Pancreas (tissue), 10 donors: ENCODE measurements around the gene LMF1. TPM values are rescaled to one million over a fixed set of nuclear protein-coding genes. Genes with fewer than 3 reads are reported as not detected.
"Not testable (repeated sequence)": the region's sequence is repeated elsewhere in the genome, so short reads cannot be mapped to it uniquely, and the experiment has no call there.

Source experiments
- ATAC-seq, 4 donors: fragments of 200-7000 bp; cut with Tn5 transposase; one replicate each; pipeline versions ENCODE4 v1.8.0 to v1.9.1; 2020; ENCODE audit warnings: mild to moderate bottlenecking in 4 of 4, moderate library complexity in 4 of 4
- DNase-seq, 6 donors: peaks; one replicate each; pipeline ENCODE4 v3.0.0-alpha.2; 2020
- FAIRE-seq: peaks from 2 replicates; lab custom pipeline; 2012; peaks lifted over from hg19 to GRCh38; lab: Jason Lieb, UNC
- H3K27ac ChIP-seq, 4 donors: fragments of 200-600 bp; sonication (generic); 1 replicate in 3 of 4; 2 replicates in 1 of 4; pipeline versions ENCODE4 v1.5.0 to v1.8.0; 2020
- H3K27me3 ChIP-seq, 4 donors: fragments of 200-600 bp; one replicate each; pipeline ENCODE4 v1.8.0; 2021
- H3K36me3 ChIP-seq, 3 donors: fragments of 200-600 bp; sonication (generic) in 1 of 3; one replicate each; pipeline versions ENCODE4 v1.5.0 to v1.8.0; 2020 to 2021
- H3K4me1 ChIP-seq, 3 donors: fragments of 200-600 bp; one replicate each; pipeline ENCODE4 v1.8.0; 2021
- H3K4me3 ChIP-seq, 4 donors: fragments of 200-600 bp; sonication (generic) in 2 of 4; one replicate each; pipeline versions ENCODE4 v1.5.0 to v1.8.0; 2020 to 2021
- H3K9me3 ChIP-seq, 4 donors: fragments of 200-600 bp; one replicate each; pipeline ENCODE4 v1.8.0; 2021
- WGBS, 2 donors: extraction: QIAGEN DNeasy Blood & Tissue Kit; methylation state at CpG; one replicate each; pipeline ENCODE4 v1.1.7; 2013; 5-methylcytosine and 5-hydroxymethylcytosine counted together
- intact Hi-C, 3 donors: fragments of 100-400 bp; cut with DNase I; formaldehyde crosslinking; loops; one replicate each; pipeline versions ENCODE4 v1.11.1 to v1.14.2; 2022
- polyA plus RNA-seq, 2 donors: library from polyadenylated mRNA; stranded (reverse); fragments of 200-250 nt; gene quantifications; one replicate each; pipeline ENCODE4 v1.2.3, GENCODE V29; 2013
- total RNA-seq, 6 donors: library from RNA; stranded (reverse); fragmentation: NEBNext Ultra II Directional in 4 of 6; extraction: Animal tissue kit (Norgen Biotek cat#: 25700) in 4 of 6; gene quantifications; one replicate each; pipeline versions ENCODE4 v1.2.1 to v1.2.4, GENCODE V29; 2021 to 2023
- TF ChIP-seq, protein P1 (sequence below), 4 donors: fragments of 200-600 bp; sonication (generic) in 3 of 4; IDR thresholded peaks; one replicate each; pipeline versions ENCODE4 v1.5.0 to v1.8.0; 2021; ENCODE audit warnings: antibody characterized with exemption in 4 of 4
- donor health status: healthy with polysubstance abuse.
- donor health status: DM: no; HTN: no; CAD: no; lungs with moderate emphysema.
- donor health status: DM: no; HTN: no; CAD: no.
- donor health status: control.
- donor health status: control.
- donor health status: Bipolar disorder and iron deficiency.
- donor health status: DM: yes; HTN: yes; CAD: no.
- donor health status: DM: no; HTN: no; CAD: no.
- donor health status: DM: no; HTN: no; CAD: no.
- donor health status: DM: yes; HTN: yes; CAD: no.

The LMF1 gene
- total and polyA plus RNA-seq, 8 donors, result 9.3 to 64.6 (median 15.7) TPM

DNA sequence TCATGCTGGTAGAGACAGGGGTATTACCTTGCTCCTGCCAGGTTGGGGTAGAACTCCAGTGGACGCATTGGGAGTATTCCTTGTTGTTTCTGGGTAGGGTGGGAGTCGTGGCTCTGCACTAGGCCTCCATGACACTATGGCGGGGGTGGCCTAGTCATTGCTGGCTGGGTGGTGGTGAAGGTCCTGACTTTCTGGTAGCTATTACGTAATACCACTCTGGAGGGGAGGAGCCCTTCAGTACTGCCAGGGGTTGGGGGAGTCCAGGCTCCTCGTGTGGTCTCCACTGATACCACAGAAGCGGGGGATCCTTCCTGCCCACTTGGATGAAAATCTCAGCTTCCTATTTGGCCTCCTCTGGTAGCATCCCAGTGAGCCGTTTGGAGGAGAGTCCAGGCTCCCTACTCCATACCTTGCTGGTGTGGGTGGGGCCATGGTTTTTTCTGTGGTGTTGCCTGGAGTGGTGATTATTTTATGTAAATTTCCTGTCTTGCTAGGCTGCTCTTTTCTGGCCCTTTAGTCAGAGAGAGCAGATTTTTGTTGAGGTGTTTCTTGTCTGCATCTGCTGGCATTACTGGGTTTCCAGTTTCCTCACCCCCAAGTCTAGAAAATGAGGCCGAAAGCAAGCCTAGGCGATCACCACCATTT is 104.4 kb downstream of the LMF1 start:
- H3K27ac ChIP-seq, result no peak overlapping the region
- H3K4me1 ChIP-seq, result no peaks in the 10 kb centered on the region
- intact Hi-C loops, result no loop called here
- 91 to 95% methylated on average over 9 of the region's 9 CpGs for WGBS, 2 donors
- TF ChIP-seq, protein P1, sequence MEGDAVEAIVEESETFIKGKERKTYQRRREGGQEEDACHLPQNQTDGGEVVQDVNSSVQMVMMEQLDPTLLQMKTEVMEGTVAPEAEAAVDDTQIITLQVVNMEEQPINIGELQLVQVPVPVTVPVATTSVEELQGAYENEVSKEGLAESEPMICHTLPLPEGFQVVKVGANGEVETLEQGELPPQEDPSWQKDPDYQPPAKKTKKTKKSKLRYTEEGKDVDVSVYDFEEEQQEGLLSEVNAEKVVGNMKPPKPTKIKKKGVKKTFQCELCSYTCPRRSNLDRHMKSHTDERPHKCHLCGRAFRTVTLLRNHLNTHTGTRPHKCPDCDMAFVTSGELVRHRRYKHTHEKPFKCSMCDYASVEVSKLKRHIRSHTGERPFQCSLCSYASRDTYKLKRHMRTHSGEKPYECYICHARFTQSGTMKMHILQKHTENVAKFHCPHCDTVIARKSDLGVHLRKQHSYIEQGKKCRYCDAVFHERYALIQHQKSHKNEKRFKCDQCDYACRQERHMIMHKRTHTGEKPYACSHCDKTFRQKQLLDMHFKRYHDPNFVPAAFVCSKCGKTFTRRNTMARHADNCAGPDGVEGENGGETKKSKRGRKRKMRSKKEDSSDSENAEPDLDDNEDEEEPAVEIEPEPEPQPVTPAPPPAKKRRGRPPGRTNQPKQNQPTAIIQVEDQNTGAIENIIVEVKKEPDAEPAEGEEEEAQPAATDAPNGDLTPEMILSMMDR (IDR thresholded peaks at IDR 0.05), result no peak
- peak in 1 of 6 donors; percentile 18 for DNase-seq
- no peak for FAIRE-seq
- no peaks in the 10 kb centered on the region for H3K9me3 ChIP-seq
- H3K27me3 ChIP-seq, result no peaks in the 10 kb centered on the region
- no peak for ATAC-seq
- no peak overlapping the region for H3K4me3 ChIP-seq
- no peaks in the 10 kb centered on the region for H3K36me3 ChIP-seq

DNA sequence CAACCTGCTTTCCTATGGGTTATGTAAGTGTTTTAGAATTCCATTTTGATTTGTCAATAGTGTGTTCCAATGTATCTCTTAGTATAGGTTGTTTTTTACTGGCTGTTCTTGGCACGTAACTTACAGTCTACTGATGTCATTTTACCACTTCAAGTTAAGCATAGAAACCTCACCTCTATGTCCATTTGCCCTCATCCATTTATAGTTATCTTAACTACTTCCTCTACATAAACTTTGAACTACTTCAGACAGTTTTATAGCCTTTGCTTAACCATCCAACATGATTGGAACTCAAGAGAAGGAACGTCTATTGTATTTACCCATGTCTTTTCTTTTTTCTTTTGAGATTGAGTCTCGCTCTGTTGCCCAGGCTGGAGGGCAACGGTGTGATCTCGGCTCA is 105.8 kb downstream of the LMF1 start:
- intact Hi-C loops, result no loop called here
- no peak for FAIRE-seq
- 92% methylated on average over 5 of the region's 5 CpGs for WGBS, 2 donors

DNA sequence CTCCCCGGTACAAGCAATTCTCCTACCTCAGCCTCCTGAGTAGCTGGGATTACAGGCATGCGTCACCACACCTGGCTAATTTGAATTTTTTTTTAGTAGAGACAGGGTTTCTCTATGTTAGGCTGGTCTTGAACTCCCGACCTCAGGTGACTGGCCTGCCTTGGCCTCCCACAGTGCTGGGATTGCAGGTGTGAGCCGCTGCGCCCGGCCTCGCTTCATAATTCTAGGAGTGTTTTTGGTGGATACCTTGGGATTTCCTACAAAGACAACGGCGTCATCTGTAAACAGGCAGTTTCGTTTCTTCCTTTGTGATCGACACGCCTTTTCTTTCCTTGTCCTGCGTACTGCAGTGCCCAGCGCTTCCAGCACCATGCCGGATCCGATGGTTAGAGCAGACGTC is 109.3 kb downstream of the LMF1 start:
- H3K27me3 ChIP-seq, result no peaks in the 10 kb centered on the region
- ATAC-seq (no peak), DNase-seq (peak in 1 of 6 donors; percentile 16), FAIRE-seq (no peak)
- 91 to 98% methylated on average over 17 of the region's 17 CpGs for WGBS, 2 donors
- no peaks in the 10 kb centered on the region for H3K36me3 ChIP-seq
- TF ChIP-seq, protein P1 (IDR thresholded peaks at IDR 0.05), result no peak
- no peaks in the 10 kb centered on the region for H3K9me3 ChIP-seq
- no peaks in the 10 kb centered on the region for H3K4me1 ChIP-seq
- H3K4me3 ChIP-seq, result no peak overlapping the region
- intact Hi-C loops, result no loop called here
- H3K27ac ChIP-seq, result no peak overlapping the region

More for the DNA sequence above, 105.8 kb downstream of the LMF1 start:
- Histone ChIP-seq H3K4me3 (no peak overlapping the region), H3K36me3 (no peaks in the 10 kb centered on the region), H3K4me1 (no peaks in the 10 kb centered on the region), H3K27ac (no peak overlapping the region), H3K27me3 (no peaks in the 10 kb centered on the region), H3K9me3 (no peaks in the 10 kb centered on the region)
- ATAC-seq, result no peak
- TF ChIP-seq, protein P1 (IDR thresholded peaks at IDR 0.05), result no peak
- DNase-seq, result no peak

DNA sequence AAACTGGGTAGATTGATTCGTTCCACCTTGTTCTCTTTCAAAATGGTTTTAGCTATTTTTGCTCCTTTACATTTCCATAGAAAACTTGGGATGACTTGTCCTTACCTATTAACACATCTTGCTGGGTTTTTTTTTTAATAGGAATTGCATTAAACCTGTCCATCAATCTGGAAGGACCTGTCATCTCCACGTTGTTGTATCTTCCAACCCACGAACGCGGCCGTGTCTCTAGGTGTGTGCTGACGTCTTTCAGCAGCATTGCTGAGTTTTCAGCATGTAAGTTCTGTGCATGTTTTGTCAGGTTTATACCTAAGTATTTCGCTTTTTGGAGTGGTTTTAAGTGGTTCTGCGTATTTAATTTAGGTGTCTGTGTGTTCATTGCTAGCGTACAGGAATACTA is 109.9 kb downstream of the LMF1 start:
- Histone ChIP-seq H3K27ac (no peak overlapping the region), H3K36me3 (no peaks in the 10 kb centered on the region), H3K4me1 (no peaks in the 10 kb centered on the region), H3K27me3 (no peaks in the 10 kb centered on the region), H3K4me3 (no peak overlapping the region), H3K9me3 (no peaks in the 10 kb centered on the region)
- ATAC-seq (no peak), DNase-seq (no peak), FAIRE-seq (no peak)
- 93 to 94% methylated on average over 10 of the region's 10 CpGs for WGBS, 2 donors
- intact Hi-C loops, result no loop called here
- TF ChIP-seq, protein P1 (IDR thresholded peaks at IDR 0.05), result no peak

DNA sequence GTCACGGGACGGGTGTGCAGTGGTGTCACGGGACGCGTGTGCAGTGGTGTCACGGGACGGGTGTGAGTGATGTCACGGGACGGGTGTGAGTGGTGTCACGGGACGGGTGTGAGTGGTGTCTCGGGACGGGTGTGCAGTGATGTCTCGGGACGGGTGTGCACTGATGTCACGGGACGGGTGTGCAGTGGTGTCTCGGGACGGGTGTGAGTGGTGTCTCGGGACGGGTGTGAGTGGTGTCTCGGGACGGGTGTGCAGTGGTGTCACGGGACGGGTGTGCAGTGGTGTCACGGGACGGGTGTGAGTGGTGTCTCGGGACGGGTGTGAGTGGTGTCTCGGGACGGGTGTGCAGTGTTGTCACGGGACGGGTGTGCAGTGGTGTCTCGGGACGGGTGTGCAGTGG is 111.8 kb downstream of the LMF1 start:
- H3K4me3 ChIP-seq, H3K9me3 ChIP-seq, H3K4me1 ChIP-seq, H3K36me3 ChIP-seq, FAIRE-seq, H3K27me3 ChIP-seq, intact Hi-C loops, H3K27ac ChIP-seq, ATAC-seq: not testable (repeated sequence)
- DNase-seq, result peak in 3 of 6 donors; percentile 5 to 49 (median 39)
- 98% methylated on average over 30 to 35 of the region's 35 CpGs for WGBS, 2 donors

DNA sequence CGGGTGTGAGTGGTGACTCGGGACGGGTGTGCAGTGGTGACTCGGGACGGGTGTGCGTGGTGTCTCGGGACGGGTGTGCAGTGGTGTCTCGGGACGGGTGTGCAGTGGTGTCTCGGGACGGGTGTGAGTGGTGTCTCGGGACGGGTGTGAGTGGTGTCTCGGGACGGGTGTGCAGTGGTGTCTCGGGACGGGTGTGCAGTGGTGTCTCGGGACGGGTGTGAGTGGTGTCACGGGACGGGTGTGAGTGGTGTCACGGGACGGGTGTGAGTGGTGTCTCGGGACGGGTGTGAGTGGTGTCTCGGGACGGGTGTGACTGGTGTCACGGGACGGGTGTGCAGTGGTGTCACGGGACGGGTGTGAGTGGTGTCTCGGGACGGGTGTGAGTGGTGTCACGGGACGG is 112.3 kb downstream of the LMF1 start:
- H3K36me3 ChIP-seq, H3K27me3 ChIP-seq, H3K27ac ChIP-seq, ATAC-seq, H3K4me3 ChIP-seq, intact Hi-C loops, H3K9me3 ChIP-seq, FAIRE-seq, H3K4me1 ChIP-seq: not testable (repeated sequence)
- WGBS, 2 donors, result 86 to 95% methylated on average over 36 of the region's 36 CpGs
- peak in 1 of 6 donors; percentile 39 for DNase-seq
